ENCODE measurements around the gene SH3RF2.

- TF ChIP-seq CTCF (IDR thresholded peaks at IDR 0.05; ENCODE audit: low read length) (no peak), EZH2 (IDR thresholded peaks at IDR 0.05; ENCODE audit: borderline replicate concordance, low read length) (no peak)
These were observed 137.0 kb downstream of the SH3RF2 start for GRCh38 chr5:146073239-146073900.

Data from OCI-LY1 (cell line).